Purkinje cell (primary cell): ENCODE data around the gene PDCD1LG2. TPM values are rescaled to one million over a fixed set of nuclear protein-coding genes. Genes with fewer than 3 reads are reported as not detected.

ENCODE experiments used
- polyA plus RNA-seq: library from polyadenylated mRNA; unstranded; fragments of >200 nt; fragmentation: Nextera tagmentation; gene quantifications from 2 replicates; pipeline ENCODE4 v1.2.1, GENCODE V29; 2014

Gene PDCD1LG2
- polyA plus RNA-seq = 0.71 TPM in 1 of 2 replicates, not detected in the other

GRCh38 chr9:5510360-5510931 is at the start of gene PDCD1LG2:
Gene PDCD1LG2 (plus strand): TSS chr9:5510531. CDS start chr9:5522547, 12,016 bp downstream.

Other genes with a start within 250 kb of the PDCD1LG2 start
- 1.8 TPM in 1 of 2 replicates, not detected in the other for gene RLN2, start 205.8 kb upstream of the PDCD1LG2 start, polyA plus RNA-seq
- gene RLN1, start 170.7 kb upstream of the PDCD1LG2 start, polyA plus RNA-seq = not detected in 2 replicates
- 19.4 and 23.4 TPM in 2 replicates for gene PLGRKT, start 72.6 kb upstream of the PDCD1LG2 start, polyA plus RNA-seq
- gene CD274, start 60.0 kb upstream of the PDCD1LG2 start, polyA plus RNA-seq = 0.27 and 1.5 TPM in 2 replicates
- 1.7 and 5.5 TPM in 2 replicates for gene RIC1, start 118.6 kb downstream of the PDCD1LG2 start, polyA plus RNA-seq